C4-2B (cell line): Measurements from ENCODE around the gene GRK6.
A peak's percentile ranks its signal among the peaks of the same experiment; 100 is the strongest.

Experiments
- H3K27ac ChIP-seq: fragments of 450-650 bp; 2 replicates; pipeline ENCODE4 v1.5.1; 2017
- CTCF ChIP-seq: fragments of 450-650 bp; conservative IDR thresholded peaks from 2 replicates; pipeline ENCODE4 v1.5.1; 2017; ENCODE audit warnings: mild to moderate bottlenecking
- ZFX ChIP-seq: fragments of 450-650 bp; IDR thresholded peaks from 2 replicates; pipeline ENCODE4 v1.6.1; 2017

Gene GRK6

GRCh38 chr5:177455036-177455660 lies 28.7 kb downstream of the GRK6 start:
- no peak; the same call in none of the 2 replicates for TF ChIP-seq CTCF
- TF ChIP-seq ZFX = no peak

GRCh38 chr5:177455661-177456590 lies 29.4 kb downstream of the GRK6 start:
- no peak for TF ChIP-seq ZFX
- TF ChIP-seq CTCF = peak; percentile 92
- H3K27ac ChIP-seq = peak overlapping the region; percentile 84

More at GRCh38 chr5:177455036-177455660, 28.7 kb downstream of the GRK6 start:
- H3K27ac ChIP-seq = peak overlapping the region; percentile 84

GRCh38 chr5:177456591-177456964 lies 30.1 kb downstream of the GRK6 start:
- no peak overlapping the region for H3K27ac ChIP-seq
- TF ChIP-seq CTCF (peak; percentile 68), ZFX (no peak)

- H3K27ac ChIP-seq = no peak overlapping the region
- TF ChIP-seq ZFX (no peak), CTCF (no peak; the same call in 1 of the 2 replicates)
Measured at GRCh38 chr5:177456976-177457851, 30.7 kb downstream of the GRK6 start.

- no peak for TF ChIP-seq CTCF
- no peak for TF ChIP-seq ZFX
- no peak overlapping the region for H3K27ac ChIP-seq
Measured at GRCh38 chr5:177457852-177458681, 31.6 kb downstream of the GRK6 start.

- no peak overlapping the region for H3K27ac ChIP-seq
- TF ChIP-seq ZFX (no peak), CTCF (no peak)
Measured at GRCh38 chr5:177458912-177459350, 32.5 kb downstream of the GRK6 start.
